Activated effector memory CD4-positive, alpha-beta T cell treated with anti-CD3 and anti-CD28 coated beads, Interleukin-2, amount 50 U/mL, for 16 hours (primary cell): ENCODE measurements around the gene AKR1D1.
"Not testable (repeated sequence)": the region's sequence is repeated elsewhere in the genome, so short reads cannot be mapped to it uniquely, and the experiment has no call there.

Source experiments
- DNase-seq: peaks from one replicate; pipeline ENCODE4 v3.0.0-alpha.2; 2020

Gene AKR1D1, protein sequence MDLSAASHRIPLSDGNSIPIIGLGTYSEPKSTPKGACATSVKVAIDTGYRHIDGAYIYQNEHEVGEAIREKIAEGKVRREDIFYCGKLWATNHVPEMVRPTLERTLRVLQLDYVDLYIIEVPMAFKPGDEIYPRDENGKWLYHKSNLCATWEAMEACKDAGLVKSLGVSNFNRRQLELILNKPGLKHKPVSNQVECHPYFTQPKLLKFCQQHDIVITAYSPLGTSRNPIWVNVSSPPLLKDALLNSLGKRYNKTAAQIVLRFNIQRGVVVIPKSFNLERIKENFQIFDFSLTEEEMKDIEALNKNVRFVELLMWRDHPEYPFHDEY

GRCh38 chr7:138076196-138076595, at the start of gene AKR1D1:
TSS of gene AKR1D1 (plus strand) at chr7:138076459. CDS start at chr7:138076519, 60 bp downstream.
- DNase-seq: no peak

DNA sequence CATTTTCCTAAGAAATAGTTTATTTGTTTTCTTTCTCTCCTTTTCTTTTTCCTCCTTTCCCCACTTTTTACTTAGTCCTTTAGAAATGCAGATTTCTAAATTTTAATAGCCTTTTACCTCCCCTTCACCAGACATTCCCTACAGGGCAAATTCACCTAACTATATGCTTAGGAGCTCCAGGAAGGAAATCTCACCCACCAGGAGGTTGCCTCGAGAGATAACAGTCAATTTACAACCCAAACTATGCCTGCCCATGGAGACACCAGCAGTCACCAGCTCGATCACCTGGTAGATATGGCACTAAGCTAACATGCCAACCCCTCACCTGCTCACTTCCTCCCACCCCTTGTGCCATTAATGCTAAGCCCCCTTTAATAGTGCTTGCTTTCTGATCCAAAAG, 49.2 kb upstream of the AKR1D1 start:
- DNase-seq: no peak

GRCh38 chr7:138029126-138029525, 47.1 kb upstream of the AKR1D1 start:
- DNase-seq: no peak

DNA sequence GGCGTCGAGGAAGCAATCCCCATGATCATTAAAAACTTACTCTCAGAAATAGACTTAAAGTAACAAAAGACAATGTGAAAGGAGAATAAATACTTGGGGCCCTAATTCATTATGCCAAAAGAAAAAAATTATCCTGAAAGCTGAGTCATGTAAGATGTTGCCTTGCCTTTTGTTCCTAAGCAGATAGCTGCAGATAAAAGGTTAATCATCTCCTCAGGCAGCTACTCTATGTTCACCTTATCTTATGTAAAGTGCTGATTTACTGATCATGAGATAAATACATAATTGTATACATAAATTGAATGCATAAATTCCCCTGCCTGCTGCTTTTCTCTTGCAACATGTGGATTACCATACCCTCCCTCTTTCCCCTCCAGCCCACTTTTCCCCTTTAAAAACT, 46.3 kb upstream of the AKR1D1 start:
- DNase-seq: no peak

DNA sequence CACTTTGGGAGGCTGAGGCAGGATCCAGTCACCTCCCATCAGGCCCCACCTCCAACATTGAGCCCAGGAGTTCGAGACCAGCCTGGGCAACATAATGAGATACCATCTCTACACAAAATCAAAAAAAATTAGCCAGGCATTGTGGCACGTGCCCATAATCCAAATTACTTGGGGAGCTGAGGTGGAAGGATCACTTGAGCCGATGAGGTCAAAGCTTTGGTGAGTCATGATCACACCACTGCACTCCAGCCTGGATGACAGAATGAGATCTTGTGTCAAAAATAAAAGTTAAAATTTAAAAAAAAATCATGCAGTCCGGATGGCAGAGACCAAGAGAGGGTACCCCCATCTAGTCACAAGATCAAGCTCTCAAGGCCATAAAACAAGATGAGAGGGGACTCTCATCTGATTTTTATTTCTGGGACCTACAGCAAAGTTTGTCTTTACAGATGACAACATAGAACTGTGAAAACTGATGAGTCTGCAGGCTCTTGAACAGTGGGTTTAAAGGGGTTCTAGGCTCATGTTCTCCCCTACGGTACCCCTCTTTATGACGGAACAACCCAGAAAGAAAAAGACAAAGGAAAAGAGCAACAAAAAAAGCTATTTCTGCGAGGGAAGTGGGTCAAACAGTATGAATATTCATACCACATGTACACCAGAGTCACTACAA, 45.4 kb upstream of the AKR1D1 start:
- DNase-seq: no peak

GRCh38 chr7:138032186-138032585, 44.1 kb upstream of the AKR1D1 start:
- DNase-seq: no peak

DNA sequence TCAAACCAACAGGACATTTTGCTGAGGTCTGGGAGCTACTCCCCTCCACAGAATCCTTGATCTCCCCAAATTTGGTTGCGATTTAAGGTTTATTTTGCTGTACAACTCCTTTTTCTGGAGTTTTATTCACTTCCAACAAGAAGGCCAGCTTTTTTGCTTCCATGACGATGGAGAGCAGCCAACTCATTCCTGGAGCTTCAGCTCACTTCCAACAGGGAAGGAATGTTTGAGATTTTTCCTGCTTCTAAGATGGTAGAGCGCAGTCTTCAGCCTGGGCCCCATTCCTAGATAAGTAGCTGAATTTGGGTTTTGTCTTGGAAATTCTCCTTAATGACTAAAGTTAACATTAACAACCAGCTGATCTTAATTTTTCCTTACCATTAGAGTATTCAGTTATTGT, 43.5 kb upstream of the AKR1D1 start:
- DNase-seq: no peak

DNA sequence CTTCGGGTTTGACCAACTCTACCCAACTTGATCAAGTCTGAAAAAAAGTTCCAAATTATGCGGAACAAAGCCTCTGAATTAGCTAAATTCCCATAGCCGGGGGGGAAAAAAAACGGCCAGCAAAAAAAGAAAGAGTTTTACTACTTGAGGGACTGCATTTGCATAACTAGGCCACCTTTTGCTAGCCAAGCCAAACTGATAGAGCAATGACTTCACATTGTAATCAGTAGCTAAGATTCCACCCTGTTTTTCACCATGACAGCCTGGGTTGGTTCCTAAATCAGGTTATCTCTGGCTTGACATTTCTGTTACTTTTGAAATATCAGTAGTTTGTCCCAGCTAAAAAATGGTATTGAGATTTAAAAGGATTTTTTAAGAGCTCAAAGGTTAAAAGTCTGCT, 43.0 kb upstream of the AKR1D1 start:
- DNase-seq: no peak

DNA sequence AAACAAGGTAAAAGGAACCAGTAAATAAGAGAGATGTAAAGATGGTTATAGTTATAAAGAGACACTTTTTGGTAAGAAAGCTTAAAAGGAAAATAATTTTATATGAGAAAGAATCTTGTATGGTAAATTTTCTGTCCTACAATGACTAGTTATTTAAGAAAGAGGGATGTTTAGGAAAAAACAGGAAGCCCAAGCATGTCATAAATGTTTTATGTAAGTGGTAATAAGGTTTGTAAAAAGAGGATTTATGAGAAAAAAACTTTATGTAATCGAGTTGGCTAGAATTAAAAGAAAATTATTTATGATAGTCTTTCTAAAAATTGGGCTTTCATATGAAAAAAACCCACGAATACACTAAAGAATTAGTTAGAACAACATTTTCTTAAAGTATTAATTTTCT, 40.1 kb upstream of the AKR1D1 start:
- no peak for DNase-seq

DNA sequence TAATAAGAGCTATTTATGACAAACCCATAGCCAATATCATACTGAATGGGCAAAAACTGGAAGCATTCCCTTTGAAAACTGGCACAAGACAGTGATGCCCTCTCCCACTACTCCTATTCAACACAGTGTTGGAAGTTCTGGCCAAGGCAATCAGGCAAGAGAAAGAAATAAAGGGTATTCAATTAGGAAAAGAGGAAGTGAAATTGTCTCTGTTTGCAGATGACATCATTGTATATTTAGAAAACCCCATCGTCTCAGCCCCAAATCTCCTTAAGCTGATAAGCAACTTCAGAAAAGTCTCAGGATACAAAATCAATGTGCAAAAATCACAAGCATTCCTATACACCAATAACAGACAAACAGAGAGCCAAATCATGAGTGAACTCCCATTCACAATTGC, 36.2 kb upstream of the AKR1D1 start:
- DNase-seq: not testable (repeated sequence)

- DNase-seq: no peak
These were observed 31.4 kb upstream of the AKR1D1 start for GRCh38 chr7:138044897-138045296.

- no peak for DNase-seq
These were observed 28.4 kb upstream of the AKR1D1 start for GRCh38 chr7:138047907-138048306.

DNA sequence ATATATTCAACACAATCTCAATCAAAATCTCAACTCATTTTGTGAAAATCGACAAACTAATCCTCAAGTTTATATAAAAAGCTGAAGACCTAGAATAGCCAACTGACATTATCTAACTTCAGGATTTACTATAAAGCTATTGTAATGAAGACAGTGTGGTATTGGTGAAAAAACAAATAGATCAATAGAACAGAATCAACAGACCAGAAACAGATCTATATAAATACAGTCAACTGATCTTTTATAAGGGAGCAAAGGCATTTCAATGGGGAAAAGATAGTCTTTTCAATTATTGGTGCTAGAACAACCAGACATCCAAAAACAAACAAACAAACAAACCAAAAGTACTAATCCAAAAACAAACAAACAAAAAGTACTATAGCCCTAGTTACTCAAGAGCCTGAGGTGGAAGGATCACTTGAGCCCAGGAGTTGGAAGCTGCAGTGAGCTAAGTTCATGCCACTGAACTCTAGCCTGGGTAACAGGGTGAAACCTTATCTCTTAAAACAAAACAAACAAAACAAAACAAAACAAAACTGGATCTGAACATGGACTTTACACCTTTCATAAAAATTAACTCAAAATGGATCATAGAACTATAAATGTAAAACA, 26.6 kb upstream of the AKR1D1 start:
- no peak for DNase-seq

DNA sequence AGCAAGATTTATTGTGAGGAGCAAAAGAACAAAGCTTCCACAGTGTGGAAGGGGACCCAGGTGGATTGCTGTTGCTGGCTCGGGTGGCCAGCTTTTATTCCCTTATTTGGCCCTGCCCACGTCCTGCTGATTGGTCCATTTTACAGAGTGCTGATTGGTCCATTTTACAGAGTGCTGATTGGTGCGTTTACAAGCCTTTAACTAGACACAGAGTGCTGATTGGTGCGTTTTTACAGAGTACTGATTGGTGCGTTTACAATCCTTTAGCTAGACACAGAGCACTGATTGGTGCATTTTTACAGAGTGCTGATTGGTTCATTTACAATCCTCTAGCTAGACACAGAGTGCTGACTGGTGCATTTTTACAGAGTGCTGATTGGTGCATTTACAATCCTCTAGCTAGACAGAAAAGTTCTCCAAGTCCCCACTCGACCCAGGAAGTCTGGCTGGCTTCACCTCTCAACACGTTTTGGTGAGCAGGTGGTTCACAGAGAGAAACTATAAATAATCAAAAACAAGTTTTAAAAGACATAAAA, 24.5 kb upstream of the AKR1D1 start:
- DNase-seq: not testable (repeated sequence)

DNA sequence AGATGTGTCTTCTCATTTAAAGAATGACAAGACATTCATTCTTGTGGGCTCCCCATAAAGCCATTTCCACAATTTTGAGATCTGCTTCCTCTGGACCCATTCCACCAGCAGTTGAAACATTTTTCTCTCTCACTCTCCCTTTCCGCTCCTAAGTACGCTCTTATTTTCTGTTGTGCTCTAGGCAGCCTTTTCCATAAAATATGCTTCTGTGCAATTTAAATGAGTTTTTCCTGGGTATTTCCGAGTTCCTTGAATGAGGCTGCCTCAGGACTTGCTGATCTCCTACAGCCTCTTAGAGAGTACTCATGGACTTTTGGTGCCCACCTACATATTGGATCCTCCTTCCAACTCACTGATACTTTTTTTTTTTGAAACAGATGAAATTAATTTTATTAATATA, 23.6 kb upstream of the AKR1D1 start:
- DNase-seq: no peak

- not testable (repeated sequence) for DNase-seq
These were observed 20.6 kb upstream of the AKR1D1 start for GRCh38 chr7:138055698-138056097.

GRCh38 chr7:138063400-138063799, 12.9 kb upstream of the AKR1D1 start:
- no peak for DNase-seq

- DNase-seq: no peak
These were observed 11.4 kb upstream of the AKR1D1 start for GRCh38 chr7:138064856-138065357.

DNA sequence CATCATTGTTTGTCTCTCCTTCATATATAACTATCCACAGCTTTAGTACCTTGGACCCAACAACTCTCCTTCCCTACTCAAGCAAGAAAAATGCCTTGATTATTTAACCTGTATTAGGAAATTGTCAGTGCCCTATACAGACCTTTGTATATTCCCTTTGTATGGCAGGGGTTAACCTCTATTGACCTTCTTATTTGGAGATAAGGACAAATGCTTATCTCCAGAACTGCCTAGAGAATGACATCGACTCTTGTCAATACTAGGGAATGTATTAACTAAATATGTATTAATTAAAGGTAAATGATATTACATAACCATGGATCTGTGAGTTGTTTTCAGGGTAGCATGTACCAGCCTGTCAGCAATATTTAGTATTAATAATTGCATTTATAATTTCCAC, 10.4 kb upstream of the AKR1D1 start:
- no peak for DNase-seq

- DNase-seq: no peak
These were observed 9.3 kb upstream of the AKR1D1 start for GRCh38 chr7:138066954-138067394.

- DNase-seq: no peak
These were observed 8.5 kb upstream of the AKR1D1 start for GRCh38 chr7:138067774-138068173.

GRCh38 chr7:138070908-138071307, 5.4 kb upstream of the AKR1D1 start:
- no peak for DNase-seq

- no peak for DNase-seq
These were observed 3.5 kb upstream of the AKR1D1 start for GRCh38 chr7:138072726-138073125.

GRCh38 chr7:138074121-138074520, 2.1 kb upstream of the AKR1D1 start:
- no peak for DNase-seq
